Measurements from ENCODE around the gene SLC44A2.

The SLC44A2 gene

GRCh38 chr19:10683582-10683981 is 58.2 kb downstream of the SLC44A2 start:
- no peak for DNase-seq

GRCh38 chr19:10685210-10685609 is 59.9 kb downstream of the SLC44A2 start:
- DNase-seq = no peak

GRCh38 chr19:10686193-10686592 is 60.8 kb downstream of the SLC44A2 start:
- DNase-seq = no peak

GRCh38 chr19:10686661-10687517 is 61.5 kb downstream of the SLC44A2 start:
- DNase-seq = no peak

GRCh38 chr19:10687518-10688288 is 62.4 kb downstream of the SLC44A2 start:
- no peak for DNase-seq

- DNase-seq = no peak
These were observed 63.4 kb downstream of the SLC44A2 start for GRCh38 chr19:10688545-10689280.

GRCh38 chr19:10690341-10690781 is 65.0 kb downstream of the SLC44A2 start:
- peak; percentile 45 for DNase-seq

- DNase-seq = no peak
These were observed 66.0 kb downstream of the SLC44A2 start for GRCh38 chr19:10691178-10691881.

GRCh38 chr19:10691883-10692282 is 66.5 kb downstream of the SLC44A2 start:
- no peak for DNase-seq

- no peak for DNase-seq
These were observed 67.4 kb downstream of the SLC44A2 start for GRCh38 chr19:10692673-10693264.

Data from MV-4-11 (cell line).